NCI-H1092 treated with DMSO at 0.1 percent for 48 hours (cell line): ENCODE data around the gene FBXW4.

Experiments used
- DNase-seq: peaks from one replicate; lab custom pipeline; 2025; lab: John Stamatoyannopoulos, UW

Gene FBXW4

DNA sequence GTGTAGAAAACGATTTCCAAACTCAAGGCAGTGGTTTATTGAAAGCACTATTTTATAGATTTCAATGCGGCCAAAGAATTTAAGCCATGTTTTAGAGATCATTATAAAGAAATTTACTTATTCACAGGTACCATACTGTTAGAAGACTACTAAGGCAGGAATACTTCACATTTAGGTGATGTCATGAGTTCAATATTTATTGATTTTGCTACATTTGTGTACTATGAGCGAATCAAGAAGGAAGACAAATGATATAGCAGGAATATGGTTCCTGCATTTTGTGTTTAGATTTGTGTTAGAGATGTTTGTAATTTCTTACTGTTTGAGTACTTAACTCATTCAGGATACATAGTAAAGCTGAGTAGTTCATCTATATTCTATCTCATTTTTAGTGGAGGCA lies 1.7 kb upstream of the FBXW4 start:
- no peak for DNase-seq

DNA sequence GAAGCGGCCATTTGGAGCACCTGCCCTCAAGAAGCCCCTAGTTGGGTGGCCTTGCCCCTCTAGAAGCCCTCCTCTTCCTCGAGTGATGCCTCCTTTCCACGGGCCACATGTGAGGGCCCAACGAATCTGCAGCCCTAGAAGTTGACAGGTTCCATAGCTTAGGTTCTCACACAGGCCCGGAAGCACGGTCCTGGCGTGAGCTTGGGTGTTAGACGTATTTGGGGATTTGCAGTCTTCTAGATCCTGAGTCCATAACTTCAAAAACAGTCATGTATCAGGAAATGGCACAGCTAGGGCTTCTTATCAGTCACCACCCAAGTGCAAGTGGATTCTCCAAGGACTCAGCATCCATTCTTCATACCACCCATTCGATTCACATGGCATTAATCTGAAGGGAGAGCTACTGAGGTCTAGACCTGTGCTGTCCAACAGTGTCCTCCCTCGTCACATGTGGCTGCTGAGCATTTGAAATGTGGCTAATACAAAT lies 477 bp upstream of the FBXW4 start:
- DNase-seq, result no peak

DNA sequence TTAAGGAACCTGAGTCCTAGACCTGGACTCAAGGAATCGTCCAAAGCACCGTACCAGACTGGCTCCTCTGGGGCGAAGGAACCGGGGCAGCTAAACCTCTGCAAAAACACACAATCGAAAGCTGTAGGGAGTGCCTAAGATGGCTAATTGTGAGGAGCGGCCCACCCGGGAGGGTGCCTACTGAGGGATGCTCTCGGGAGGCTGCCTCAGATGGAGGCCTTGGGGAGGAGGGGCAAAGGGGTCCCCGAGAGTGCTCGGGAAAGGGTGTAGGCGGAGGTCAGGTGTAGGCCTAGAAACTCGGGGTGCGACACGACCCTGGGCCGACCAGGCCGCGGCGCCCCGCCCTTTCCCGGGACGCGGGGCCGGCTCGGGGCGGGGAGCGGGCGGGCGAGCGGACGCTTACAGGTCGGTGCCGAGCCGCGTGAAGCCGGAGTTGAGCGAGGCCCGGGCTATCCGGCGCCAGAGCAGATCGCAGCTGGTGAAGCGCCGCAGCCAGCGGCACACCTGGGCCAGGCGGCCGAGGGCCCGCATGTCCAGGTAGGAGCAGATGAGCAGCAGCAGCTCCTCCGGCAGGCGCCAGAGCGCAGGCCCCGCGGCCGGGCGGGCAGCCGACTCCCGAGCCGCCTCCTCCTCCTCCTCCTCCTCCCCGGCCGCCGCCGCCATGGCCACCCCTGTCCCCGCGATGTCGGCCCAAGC lies 844 bp downstream of the FBXW4 start:
- peak; percentile 48 for DNase-seq

DNA sequence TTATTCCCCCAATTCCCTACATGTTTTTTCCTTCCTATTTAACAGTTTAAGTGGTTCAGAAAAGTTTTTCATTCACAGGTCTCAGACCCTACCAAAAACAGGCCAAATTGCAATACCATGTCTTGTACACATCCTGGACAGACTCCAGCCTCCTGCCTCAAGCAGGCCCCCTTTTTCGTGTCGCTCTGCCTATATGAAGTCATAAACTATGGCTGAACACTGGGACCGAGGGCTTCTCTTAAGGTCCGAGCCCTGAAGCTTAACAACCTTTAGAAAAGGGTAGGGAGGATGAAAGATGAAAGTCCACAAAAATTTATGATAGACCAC lies 1.4 kb downstream of the FBXW4 start:
- DNase-seq, result no peak

DNA sequence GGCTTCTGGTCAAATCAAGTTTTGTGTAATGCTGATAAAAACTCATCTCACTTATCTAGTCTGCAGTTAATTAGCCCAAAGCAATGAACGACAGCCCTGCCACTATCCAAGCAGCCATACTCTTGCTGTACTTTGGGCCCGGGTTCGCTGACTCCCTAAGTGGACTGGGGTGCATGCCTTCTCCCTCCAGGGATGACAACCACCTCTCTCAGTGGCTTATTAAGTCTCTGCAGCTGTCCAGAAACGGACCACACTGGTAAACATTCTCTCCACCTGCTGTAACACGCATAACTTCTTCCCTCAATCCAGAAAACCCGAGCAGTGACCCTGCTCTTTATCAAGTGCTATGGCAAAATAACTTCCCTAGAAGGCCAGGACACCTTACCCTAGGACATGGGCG lies 3.9 kb downstream of the FBXW4 start:
- no peak for DNase-seq

DNA sequence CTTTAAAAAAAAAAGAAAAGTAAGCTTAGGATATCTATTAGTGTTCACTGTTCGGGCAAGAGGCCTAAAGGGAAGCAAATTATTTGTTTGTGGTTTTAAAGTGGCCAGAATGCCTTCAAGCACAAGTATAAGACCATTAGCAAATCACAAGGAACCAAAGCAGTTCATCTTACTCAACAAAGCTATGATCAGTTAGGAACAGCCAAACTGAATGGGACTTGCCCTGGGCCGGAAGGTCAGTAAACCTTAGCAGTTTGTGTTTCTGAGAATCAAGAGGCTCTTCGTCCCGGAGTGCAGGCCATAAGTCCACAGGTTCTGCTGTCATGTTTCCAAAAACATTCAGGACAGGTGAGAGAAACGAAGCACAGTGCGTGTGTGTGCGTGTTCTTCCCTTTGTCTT lies 4.5 kb downstream of the FBXW4 start:
- no peak for DNase-seq

DNA sequence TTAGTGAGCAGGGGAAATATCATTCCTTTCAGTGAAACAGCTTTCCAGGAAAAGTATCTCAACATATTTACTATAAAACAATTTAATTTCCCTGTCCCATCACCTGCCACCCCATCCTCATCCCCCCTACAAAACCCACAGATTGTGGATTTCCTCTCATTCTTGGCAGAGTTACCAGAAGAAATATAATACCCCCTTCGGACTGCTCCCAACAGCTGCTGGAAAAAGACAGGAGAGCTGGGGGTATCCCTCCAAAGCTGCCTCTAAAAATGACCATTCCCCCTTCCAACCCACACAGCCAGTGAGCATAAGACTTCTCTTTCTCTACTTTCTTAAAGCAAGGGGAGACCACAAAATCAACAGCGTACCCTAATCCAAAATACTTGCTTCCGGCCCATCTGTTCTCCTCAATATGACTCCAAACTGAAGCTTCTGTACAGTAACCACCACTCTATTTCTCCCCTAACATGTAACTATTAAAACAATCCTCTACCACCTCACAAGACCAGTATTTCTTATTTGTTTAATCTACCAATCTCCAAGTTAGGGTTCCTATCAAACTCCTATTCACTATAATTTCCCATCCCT lies 7.8 kb downstream of the FBXW4 start:
- peak; percentile 12 for DNase-seq

DNA sequence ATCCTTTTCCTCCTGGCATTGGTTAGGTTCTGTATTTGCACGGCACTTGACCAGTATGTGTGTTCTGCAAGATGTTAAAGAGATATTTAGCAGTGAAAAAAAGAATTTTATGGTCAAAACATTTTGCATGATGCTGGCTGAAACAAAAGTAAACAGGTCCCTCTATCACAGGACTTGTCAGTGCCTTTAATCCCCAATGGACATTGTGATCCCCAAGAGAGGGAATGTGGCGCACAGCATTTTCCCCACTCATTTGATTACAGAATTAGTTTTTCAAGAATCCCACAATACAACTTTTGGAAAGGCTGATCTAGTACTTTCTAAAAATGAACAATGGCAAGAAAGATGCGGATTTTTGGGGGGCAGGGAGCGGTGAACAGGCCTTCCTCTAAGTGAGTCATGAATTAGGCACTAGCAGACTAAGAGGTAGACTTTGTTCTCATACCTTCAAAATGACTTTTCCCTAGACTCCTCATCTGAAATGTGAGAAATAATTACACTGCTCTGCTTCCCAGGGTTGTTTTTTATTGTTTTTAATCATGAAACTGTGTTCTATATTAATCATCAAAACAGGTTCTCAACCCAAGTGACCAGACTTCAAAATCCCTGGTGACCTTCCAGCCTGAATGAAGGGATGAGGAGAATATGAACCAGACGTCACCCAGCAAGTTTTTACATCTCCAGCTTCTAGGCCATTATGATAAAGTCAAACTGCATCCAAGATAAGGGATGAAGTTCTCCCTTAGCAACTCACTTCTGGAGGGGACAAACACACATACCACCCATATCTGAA lies 8.6 kb downstream of the FBXW4 start:
- DNase-seq, result no peak

DNA sequence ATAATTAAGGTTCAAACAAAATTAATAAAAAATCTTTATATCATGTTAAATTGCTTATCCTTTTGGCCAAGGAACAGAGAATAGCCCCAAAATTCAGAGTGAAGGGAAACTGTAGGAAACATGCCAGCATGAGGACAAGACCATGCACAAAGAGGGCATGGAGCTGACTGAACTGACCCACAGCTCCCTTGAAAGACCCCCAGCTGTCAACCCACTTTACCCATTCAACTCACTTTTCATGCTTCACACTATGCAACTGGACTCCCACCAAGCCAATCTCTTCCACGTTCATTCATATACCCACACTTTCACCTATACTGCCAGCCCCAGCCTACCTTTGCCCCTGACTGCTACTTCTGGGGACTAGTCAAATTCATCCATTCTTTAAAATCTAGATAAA lies 10.2 kb downstream of the FBXW4 start:
- DNase-seq, result no peak

DNA sequence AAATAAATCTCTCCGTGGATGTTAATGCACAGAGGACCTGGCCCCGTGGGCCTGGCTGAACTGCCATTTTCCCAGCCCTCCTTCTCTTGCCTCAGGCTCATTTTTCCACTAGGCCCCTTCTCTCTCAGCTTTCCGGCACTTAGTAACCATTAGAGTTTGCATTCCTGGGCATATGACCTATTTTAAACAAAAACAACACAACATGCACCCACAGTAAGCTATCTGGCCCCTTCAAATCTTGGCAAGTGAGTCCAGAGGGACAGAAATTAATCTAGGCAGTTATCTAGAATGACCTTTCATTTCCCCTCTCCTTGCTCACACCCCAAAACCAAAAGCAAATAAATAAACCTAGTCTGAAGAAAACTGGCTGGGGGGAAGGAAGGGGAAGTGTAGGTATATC lies 11.7 kb downstream of the FBXW4 start:
- no peak for DNase-seq

DNA sequence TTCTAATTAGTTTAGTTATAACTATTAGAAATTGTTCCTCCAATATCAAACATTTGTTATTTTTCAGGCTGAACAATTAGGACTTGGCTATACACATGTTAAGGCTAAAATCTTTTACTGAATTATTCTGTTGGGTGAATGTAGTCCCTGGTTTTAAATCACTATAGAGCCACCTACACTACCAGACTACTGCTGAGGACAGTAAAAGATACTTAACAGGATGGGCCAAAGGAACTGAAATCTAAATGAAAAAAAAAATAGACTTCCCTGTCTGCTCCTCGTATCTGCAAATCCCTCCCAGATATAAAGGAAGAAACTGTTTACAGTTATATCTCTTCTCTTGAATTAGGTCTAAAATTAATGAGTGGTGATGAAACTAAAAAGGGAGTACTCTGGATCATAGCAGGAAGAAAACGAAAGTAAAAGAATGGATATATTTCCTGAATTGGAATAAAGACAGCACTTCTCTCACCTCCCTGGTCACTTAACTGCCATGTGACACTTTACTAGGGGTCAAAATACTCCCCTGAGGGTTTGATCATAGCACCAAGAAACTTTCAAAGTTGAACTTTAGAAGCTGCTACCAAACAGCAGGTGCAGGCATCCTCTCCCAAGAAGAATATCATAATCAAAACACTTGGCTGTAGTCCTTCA lies 12.7 kb downstream of the FBXW4 start:
- no peak for DNase-seq

DNA sequence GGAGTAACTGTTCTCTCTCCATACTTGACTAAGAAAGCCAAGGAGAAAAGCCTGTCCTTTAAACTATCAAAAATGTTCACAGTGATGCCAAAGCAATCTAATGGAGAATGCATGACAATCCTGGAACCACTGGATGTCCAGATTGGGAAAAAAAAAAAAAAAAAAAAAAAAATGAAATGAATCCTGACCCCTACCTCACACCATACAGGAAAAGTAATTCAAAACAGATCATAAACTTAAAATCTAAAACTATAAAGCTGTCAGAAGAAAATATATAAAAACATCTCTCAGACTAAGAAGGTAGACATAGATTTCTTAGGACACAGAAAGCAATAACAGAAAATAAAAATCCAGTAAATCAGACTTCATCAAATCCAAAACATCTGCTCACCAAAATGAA lies 18.4 kb downstream of the FBXW4 start:
- DNase-seq, result no peak

DNA sequence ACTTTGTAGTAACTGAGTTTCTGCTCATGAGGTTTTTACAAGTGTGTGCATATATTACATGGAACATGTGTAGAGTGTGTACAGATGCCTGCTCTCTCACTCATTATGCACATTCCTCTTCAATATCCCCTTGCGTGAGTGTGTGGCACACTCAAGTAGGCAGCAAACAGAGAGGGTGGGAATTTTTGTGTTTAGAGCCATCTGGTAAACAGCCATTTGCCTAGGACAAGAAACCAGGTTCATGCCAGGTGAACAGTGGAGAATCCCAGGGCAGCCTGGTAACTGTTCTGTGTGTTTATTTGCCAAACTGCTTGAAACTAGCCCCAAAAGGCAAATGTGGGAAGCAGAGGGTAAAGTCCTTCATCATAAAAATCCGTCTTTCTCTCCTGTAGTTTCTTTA lies 19.9 kb downstream of the FBXW4 start:
- DNase-seq, result no peak

DNA sequence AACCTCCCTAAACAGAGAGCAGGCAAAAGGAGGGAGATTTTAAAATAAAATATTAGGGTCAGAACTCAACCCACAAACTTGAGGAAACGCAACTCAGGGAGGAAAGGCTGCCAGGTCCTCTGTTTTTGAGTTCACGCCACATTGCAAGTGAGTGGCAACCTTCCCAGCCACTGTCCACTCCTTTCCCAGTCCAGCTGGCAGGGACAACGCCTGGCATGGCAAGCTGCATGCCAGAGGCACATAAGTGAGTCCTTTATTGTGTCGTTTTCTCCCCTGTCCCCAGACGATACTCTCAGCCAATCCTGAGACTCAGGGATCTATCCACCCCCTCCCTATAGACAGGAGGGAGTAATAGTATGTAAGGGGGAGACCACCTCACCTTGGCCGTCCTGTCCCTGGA lies 22.4 kb downstream of the FBXW4 start:
- no peak for DNase-seq

DNA sequence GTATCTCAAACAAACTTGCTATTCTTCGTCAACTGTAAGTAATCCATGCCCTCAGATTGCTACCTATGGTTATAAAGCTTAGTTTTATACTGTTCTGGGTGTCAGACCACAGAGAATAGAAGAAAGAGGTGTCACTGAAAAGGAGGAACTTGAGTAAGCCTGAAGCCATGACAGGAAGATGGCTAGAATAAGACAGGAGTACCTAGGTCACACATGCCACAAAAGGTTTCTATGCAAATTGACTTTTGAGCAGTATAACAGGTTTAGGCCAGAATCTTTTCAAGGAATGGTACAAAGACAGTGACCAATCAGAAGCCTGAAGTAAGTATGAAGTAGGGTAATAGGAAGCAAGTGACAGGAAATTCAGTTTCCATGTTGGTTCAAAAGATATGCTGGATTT lies 23.5 kb downstream of the FBXW4 start:
- DNase-seq, result no peak

DNA sequence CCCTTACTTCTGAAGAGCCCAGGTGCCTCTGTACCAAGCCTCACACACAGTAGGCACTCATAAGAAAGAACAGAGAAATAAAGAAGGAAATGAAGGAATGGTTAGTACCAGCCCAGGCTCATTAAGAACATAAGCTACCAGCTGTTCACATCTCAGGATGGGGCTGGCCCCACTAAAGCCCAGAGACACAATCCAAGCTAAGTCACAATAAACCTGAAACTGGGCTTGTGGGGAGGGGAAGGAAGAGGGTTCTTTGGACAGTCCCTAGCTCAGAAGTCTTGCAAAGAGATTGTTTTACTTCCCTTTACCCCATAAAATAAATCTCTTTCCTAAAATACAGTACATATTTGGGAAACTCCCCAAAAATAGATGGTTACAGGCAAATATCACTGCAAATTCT lies 24.3 kb downstream of the FBXW4 start:
- no peak for DNase-seq

DNA sequence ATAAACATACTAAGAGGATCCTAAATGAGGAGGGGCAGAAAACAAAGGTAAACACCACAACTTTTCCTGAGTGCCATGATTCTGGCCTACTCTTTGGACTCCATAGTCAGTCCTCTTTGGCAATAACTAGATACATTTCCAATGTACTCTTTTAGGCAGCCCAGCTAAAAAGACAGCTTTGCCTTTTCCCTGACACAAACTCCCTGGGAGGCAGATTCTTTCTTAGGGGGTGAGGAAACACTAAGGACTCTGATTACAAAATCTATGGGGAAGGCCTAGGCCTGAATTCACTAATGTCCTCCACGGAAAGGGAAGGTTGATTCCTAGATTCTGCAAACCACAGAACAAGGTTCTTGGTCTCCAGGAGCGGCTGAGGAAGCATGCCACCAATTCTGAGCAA lies 25.8 kb downstream of the FBXW4 start:
- no peak for DNase-seq

DNA sequence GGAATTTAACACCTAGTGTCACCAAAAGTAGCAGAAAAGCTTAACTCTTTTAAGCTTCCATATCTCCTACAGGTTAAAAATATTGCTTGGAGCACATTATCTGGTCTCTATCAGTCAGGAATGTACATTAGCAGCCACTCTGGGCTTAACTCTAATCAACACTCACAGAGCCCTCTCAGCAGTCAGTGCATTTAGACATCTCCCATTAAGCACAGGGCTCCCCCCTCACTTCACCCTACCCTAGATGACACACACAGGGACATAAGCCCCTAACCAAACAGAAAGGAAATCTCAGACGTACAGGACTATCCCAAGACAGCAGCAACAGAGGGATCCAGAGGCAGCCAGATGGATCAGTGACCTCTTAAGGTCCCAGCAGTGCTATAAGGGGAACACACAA lies 26.4 kb downstream of the FBXW4 start:
- DNase-seq, result no peak

DNA sequence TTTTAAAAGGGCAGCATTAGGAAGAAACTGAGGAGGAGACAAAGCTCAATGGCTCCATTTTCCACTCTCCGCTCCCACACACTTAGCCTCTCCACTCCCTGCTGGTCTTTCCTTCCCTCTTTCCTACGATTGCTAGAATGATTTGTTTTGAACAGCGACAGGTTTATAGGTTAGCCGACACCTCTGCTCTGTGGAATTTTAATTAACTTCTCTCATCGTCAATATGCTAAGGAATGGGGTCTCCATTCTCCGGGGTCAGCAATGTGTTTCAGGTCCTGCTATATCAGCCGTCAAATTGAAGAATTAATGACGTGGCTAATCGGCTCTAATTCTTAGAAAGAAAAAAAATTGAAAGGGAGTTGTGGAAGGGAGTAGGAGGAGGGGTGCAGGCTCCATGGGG lies 28.9 kb downstream of the FBXW4 start:
- DNase-seq, result no peak

DNA sequence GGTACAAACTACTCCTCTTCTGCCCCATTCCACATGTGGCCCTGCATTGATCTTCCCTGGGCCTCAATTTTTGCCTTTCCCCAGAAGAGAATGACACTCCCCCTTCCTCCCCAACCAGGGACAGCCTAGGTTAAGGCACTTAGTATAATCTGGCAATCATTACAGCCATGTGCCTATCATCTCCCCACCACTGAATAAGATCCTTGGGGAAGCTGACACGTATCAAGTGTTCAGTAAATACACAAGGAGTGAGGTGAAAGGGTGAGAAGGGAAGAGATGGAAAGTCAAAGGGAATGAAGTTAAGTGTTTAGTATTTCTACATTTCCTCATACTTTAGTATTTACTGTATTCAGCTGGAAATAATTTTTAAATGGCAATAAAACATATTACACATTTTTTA lies 31.9 kb downstream of the FBXW4 start:
- no peak for DNase-seq

DNA sequence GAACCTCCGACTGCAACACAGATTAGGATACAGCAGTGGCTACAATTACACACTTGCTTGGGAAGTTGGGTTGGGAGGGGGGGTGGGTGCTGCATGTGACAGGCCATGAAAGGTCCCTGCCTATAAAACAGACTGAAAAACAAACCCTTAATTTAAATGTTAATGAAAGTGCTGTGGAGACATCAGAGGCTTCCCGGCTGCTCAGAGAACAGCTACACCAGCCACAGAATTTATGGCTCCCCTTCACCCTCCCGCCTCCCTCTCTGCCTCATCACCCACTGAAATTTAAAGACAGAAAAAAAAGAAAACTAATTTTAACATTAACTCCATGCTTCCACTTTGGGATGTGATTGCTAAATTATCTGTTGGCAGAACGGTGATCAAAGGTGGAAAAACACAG lies 34.7 kb downstream of the FBXW4 start:
- no peak for DNase-seq

DNA sequence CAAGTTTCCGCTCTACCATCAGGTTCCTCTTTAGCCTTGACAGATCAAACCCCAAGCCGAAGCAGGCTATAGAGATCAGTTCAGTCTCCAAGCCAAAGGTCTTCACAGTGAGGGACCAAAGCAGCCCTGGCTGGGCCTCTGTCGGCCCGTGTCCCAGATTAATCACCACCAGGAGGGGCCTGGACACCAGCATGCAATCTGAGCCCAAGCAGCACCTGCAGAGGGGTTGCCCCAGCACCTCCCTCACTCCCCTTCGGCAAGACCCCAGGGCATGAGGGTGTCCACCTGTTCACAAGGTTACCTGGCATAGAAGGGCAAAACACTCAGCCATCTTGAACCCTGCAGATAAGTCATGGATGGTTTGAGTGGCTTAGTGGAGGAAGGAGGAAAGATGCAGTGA lies 36.0 kb downstream of the FBXW4 start:
- DNase-seq, result no peak

DNA sequence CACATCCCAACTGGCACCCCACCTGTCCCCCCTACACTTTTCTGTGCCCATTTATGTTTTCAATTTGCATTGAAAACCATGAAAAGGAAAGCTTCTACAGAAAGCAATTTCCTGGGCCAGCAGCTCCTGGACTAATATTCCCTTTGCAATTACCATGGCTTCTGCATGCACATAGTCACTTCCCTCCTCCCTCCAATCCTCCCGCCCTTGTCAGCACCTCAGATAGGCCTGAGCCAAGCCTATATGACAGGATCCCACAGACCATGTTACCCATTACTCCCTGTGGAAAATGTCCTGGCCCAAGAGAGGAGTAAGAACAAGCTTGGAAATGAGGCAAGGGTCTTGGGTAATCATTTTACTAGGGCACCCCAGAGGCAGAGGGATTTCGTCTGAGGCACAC lies 38.1 kb downstream of the FBXW4 start:
- DNase-seq, result no peak
